Measurements from ENCODE around the gene ADGRG3.

- TF ChIP-seq, protein P1, sequence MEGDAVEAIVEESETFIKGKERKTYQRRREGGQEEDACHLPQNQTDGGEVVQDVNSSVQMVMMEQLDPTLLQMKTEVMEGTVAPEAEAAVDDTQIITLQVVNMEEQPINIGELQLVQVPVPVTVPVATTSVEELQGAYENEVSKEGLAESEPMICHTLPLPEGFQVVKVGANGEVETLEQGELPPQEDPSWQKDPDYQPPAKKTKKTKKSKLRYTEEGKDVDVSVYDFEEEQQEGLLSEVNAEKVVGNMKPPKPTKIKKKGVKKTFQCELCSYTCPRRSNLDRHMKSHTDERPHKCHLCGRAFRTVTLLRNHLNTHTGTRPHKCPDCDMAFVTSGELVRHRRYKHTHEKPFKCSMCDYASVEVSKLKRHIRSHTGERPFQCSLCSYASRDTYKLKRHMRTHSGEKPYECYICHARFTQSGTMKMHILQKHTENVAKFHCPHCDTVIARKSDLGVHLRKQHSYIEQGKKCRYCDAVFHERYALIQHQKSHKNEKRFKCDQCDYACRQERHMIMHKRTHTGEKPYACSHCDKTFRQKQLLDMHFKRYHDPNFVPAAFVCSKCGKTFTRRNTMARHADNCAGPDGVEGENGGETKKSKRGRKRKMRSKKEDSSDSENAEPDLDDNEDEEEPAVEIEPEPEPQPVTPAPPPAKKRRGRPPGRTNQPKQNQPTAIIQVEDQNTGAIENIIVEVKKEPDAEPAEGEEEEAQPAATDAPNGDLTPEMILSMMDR (IDR thresholded peaks at IDR 0.05; ENCODE audit: control extremely low read depth in 1 of 3, insufficient read depth in 1 of 3, low read depth in 1 of 3, low read length in 3 of 3) = no peak
- TF ChIP-seq SP1 (IDR thresholded peaks at IDR 0.05; ENCODE audit: low read depth, low read length) = no peak
- TF ChIP-seq GABPA (IDR thresholded peaks at IDR 0.05; ENCODE audit: borderline replicate concordance, insufficient read depth, low read length) = no peak
- TF ChIP-seq NRF1 (IDR thresholded peaks at IDR 0.05; ENCODE audit: low read depth, low read length) = no peak
- TF ChIP-seq, protein P2, sequence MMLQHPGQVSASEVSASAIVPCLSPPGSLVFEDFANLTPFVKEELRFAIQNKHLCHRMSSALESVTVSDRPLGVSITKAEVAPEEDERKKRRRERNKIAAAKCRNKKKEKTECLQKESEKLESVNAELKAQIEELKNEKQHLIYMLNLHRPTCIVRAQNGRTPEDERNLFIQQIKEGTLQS (IDR thresholded peaks at IDR 0.05; ENCODE audit: insufficient read depth, low read depth, low read length) = no peak
- no peak for TF ChIP-seq USF2 (IDR thresholded peaks at IDR 0.05; ENCODE audit: low read length)
Observed at GRCh38 chr16:57664662-57665025, 3.5 kb upstream of the ADGRG3 start.
